Activated naive CD8-positive, alpha-beta T cell treated with anti-CD3 and anti-CD28 coated beads, Interleukin-2, amount 50 U/mL, for 24 hours (primary cell): ENCODE measurements around the gene CACNG6.

Source experiments
- ATAC-seq: fragments of 150-1000 bp; cut with Tn5 transposase; one replicate; pipeline ENCODE4 v1.10.0; 2021
- DNase-seq: peaks from one replicate; pipeline ENCODE4 v3.0.0; 2021
- H3K27ac Mint-ChIP-seq: one replicate; pipeline ENCODE4 v1.8.0; 2021; ENCODE audit warnings: mild to moderate bottlenecking, mixed read lengths
- H3K27me3 Mint-ChIP-seq: one replicate; pipeline ENCODE4 v1.8.0; 2021; ENCODE audit warnings: mixed read lengths
- H3K36me3 Mint-ChIP-seq: one replicate; pipeline ENCODE4 v1.8.0; 2021; ENCODE audit warnings: low read depth, mixed read lengths
- H3K4me1 Mint-ChIP-seq: one replicate; pipeline ENCODE4 v1.8.0; 2021; ENCODE audit warnings: mixed read lengths
- H3K4me3 Mint-ChIP-seq: one replicate; pipeline ENCODE4 v1.8.0; 2021; ENCODE audit warnings: mild to moderate bottlenecking, moderate library complexity, mixed read lengths
- H3K9me3 Mint-ChIP-seq: one replicate; pipeline ENCODE4 v1.8.0; 2021; ENCODE audit warnings: mixed read lengths

Gene CACNG6

DNA sequence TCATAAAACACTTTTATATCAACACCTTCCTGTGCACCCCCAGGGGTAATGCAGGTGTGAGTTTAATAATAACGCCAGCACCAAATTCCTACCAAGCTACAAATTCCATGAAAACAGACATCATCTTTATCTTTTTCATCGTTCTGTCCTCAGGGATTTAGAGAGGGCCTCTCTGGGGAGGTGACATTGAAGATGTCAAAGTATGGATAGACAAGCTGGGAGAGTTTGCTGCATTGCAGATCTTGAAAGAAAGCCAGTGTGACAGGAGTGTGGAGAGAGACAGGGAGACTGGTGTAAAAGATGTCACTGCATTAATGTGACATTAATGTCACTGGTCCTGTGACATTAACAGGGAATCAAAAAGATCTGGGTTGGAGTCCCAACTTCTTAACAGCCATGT, 10.1 kb downstream of the CACNG6 start:
- H3K27ac Mint-ChIP-seq, result no peak overlapping the region
- ATAC-seq (no peak), DNase-seq (no peak)
- no peaks in the 10 kb centered on the region for H3K9me3 Mint-ChIP-seq
- no peaks in the 10 kb centered on the region for H3K4me1 Mint-ChIP-seq
- H3K27me3 Mint-ChIP-seq, result peaks cover 19% of the 10 kb centered on the region
- H3K4me3 Mint-ChIP-seq, result no peak overlapping the region
- H3K36me3 Mint-ChIP-seq, result no peaks in the 10 kb centered on the region

DNA sequence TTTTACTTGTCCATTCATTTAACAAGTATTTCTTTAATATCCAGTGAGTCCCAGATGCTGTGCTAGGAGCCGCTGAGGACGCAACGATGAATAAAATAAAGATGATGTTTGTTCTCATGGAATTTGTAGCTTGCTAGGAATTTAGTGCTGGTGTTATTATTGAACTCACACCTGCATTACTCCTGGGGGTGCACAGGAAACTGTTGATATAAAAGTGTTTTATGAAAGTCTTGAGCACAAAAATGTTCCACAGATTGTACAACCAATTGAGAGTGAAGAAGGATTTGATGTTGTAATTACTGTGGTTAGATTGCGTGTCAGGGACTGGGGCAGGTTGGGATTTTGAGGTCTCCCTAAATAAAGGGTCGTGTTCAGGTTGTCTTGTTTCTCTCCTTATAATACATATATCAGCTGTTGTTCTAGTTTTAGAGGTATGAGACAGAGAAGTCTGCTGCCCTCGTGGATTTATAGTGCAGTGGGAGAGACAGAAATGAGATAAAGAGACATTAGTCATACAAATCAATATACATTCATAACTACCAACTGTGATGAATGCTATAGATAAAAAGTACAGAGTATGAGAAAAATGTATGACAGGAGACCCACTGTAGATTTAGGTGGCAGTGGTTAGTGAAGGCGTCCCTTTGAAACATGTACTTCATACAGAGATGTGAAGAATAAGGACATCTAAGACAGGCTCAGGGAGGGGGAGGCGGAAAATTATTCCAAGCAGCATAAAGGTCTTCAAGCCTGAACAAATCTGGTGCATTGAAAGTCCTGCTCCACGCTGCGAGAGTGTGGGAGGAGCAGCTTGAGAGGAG, 11.3 kb downstream of the CACNG6 start:
- no peak for DNase-seq
- Mint-ChIP-seq H3K4me3 (no peak overlapping the region), H3K9me3 (no peaks in the 10 kb centered on the region), H3K27me3 (peaks cover 19% of the 10 kb centered on the region), H3K4me1 (no peaks in the 10 kb centered on the region), H3K36me3 (no peaks in the 10 kb centered on the region), H3K27ac (no peak overlapping the region)
- ATAC-seq, result no peak

GRCh38 chr19:54009440-54009839, 18.0 kb downstream of the CACNG6 start:
- H3K36me3 Mint-ChIP-seq, result no peaks in the 10 kb centered on the region
- H3K4me3 Mint-ChIP-seq, result no peak overlapping the region
- H3K27ac Mint-ChIP-seq, result no peak overlapping the region
- DNase-seq (no peak), ATAC-seq (no peak)
- no peaks in the 10 kb centered on the region for H3K4me1 Mint-ChIP-seq
- no peaks in the 10 kb centered on the region for H3K9me3 Mint-ChIP-seq
- peaks cover 22% of the 10 kb centered on the region for H3K27me3 Mint-ChIP-seq

DNA sequence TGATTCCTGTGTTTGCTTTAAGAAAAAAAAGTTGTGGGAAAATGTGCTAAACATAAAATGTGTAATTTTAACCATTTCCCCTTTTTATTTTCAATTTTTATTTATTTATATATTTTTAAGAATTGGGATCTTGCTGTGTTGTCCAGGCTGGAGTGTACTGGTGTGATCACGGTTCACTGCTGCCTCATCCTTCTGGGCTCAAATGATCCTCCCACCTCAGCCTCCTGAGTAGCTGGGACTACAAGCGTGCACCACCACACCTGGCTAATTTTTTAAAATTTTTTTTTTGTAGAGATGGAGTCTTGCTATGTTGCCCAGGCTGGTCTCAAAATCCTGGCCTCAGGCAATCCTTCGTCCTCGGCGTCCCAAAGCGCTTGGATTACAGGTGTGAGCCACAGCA, 19.0 kb downstream of the CACNG6 start:
- no peaks in the 10 kb centered on the region for H3K4me1 Mint-ChIP-seq
- H3K36me3 Mint-ChIP-seq, result no peaks in the 10 kb centered on the region
- peaks cover 24% of the 10 kb centered on the region for H3K27me3 Mint-ChIP-seq
- no peaks in the 10 kb centered on the region for H3K9me3 Mint-ChIP-seq
- no peak for DNase-seq
- no peak overlapping the region for H3K4me3 Mint-ChIP-seq
- ATAC-seq, result no peak
- H3K27ac Mint-ChIP-seq, result no peak overlapping the region

DNA sequence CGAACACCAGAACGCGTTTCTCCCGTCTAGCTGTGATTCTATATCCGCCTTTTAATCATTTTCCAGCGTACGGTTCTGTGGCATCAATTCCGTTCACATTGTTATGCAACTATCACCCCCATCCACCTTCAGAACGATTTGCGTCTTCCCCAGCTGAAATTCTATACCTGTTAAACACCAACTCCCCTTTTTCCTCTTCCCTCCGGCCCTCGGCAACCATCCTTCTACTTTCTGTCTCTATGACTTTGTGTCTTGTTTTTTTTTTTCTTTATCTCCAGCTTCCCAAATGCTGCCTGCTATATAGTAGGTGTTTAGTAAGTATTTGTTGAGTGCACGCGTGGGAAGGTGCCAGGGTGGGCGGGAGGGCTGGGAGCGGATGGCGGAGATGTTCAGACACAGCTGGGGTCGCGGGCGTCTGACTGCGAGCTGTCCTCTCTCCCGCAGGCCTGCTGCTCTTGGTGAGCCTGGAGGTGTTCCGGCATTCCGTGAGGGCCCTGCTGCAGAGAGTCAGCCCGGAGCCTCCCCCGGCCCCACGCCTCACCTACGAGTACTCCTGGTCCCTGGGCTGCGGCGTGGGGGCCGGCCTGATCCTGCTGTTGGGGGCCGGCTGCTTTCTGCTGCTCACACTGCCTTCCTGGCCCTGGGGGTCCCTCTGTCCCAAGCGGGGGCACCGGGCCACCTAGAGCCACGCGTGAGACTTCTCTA, 20.2 kb downstream of the CACNG6 start:
- Mint-ChIP-seq H3K4me1 (no peaks in the 10 kb centered on the region), H3K27me3 (peaks cover 36% of the 10 kb centered on the region), H3K36me3 (no peaks in the 10 kb centered on the region), H3K27ac (no peak overlapping the region), H3K9me3 (no peaks in the 10 kb centered on the region), H3K4me3 (no peak overlapping the region)
- DNase-seq, result no peak
- ATAC-seq, result no peak

DNA sequence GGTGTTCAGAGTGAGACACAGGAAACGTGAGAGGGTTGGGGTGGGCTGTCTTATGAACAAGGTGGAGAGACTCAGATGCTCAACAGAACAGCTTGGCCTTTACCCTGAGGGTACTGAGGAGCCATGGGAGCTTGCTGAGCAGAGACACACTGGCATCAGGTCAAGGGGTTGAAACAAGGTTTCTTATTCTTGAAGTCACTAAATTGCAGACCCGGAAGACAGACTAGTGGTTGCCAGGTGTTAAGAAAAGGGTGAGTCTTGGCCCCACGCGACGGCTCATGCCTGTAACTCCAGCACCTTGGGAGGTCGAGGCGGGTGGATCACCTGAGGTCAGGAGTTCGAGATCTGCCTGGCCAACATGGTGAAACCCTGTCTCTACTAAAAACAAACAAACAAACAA, 22.4 kb downstream of the CACNG6 start:
- DNase-seq (no peak), ATAC-seq (no peak)
- Mint-ChIP-seq H3K27me3 (peaks cover 40% of the 10 kb centered on the region), H3K4me3 (no peak overlapping the region), H3K4me1 (no peaks in the 10 kb centered on the region), H3K9me3 (no peaks in the 10 kb centered on the region), H3K36me3 (no peaks in the 10 kb centered on the region), H3K27ac (no peak overlapping the region)

DNA sequence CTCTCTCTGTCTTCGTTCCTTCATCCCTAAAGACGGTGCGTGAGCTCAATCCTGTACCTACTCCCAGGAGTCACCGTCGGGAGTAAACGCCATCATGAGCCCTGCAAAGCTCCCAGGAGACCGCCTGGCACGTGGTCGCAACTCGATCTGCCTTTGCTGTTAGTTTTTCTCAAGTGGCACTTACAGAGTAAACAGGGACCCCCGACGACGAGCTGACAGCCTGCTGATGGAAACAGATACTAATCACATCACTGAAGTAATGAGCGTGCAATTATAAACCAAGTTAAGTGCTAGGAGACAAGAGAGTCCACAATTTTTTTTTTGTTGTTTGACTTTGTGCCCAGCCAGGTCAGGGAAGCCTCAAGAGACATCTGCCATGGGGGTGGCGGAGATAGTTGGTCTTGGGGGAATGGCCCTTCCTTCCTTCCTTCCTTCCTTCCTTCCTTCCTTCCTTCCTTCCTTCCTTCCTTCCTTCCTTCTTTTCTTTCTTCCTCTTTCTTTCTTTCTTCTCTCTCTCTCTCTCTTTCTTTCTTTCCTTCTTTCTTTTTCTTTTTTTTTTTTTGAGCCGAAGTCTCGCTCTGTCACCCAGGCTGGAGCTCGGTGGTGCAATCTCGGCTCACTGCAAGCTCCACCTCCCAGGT, 23.6 kb downstream of the CACNG6 start:
- Mint-ChIP-seq H3K4me3 (no peak overlapping the region), H3K4me1 (peaks cover 3% of the 10 kb centered on the region), H3K27ac (no peak overlapping the region), H3K36me3 (no peaks in the 10 kb centered on the region), H3K9me3 (no peaks in the 10 kb centered on the region), H3K27me3 (peaks cover 40% of the 10 kb centered on the region)
- ATAC-seq (no peak), DNase-seq (no peak)

DNA sequence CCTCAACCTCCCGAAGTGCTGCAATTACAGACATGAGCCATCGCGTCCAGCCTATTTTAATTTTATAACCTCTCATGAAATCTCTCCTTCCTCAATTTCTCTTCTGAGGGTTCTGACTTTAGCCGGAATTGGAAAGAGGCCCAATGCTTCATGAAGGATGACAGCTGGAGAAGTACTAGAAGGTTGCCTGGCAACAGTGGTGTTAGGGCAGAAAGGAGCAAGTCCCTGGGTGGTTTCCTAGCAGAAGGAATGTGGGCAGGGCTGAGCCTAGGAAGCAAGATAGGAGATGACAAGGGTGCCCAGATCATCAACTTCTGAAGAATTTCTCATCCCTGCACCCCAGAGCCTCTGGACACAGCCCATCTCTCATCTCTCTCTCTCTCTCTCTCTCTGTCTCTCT, 25.8 kb downstream of the CACNG6 start:
- peaks cover 12% of the 10 kb centered on the region for H3K4me1 Mint-ChIP-seq
- no peak overlapping the region for H3K4me3 Mint-ChIP-seq
- no peaks in the 10 kb centered on the region for H3K9me3 Mint-ChIP-seq
- H3K27ac Mint-ChIP-seq, result no peak overlapping the region
- DNase-seq (no peak), ATAC-seq (no peak)
- peaks cover 36% of the 10 kb centered on the region for H3K27me3 Mint-ChIP-seq
- H3K36me3 Mint-ChIP-seq, result no peaks in the 10 kb centered on the region

- Mint-ChIP-seq H3K36me3 (no peaks in the 10 kb centered on the region), H3K9me3 (no peaks in the 10 kb centered on the region), H3K4me1 (peaks cover 16% of the 10 kb centered on the region), H3K27ac (no peak overlapping the region), H3K4me3 (no peak overlapping the region), H3K27me3 (peaks cover 36% of the 10 kb centered on the region)
- ATAC-seq, result no peak
- DNase-seq, result no peak
These were observed 29.9 kb downstream of the CACNG6 start for GRCh38 chr19:54021363-54021762.

DNA sequence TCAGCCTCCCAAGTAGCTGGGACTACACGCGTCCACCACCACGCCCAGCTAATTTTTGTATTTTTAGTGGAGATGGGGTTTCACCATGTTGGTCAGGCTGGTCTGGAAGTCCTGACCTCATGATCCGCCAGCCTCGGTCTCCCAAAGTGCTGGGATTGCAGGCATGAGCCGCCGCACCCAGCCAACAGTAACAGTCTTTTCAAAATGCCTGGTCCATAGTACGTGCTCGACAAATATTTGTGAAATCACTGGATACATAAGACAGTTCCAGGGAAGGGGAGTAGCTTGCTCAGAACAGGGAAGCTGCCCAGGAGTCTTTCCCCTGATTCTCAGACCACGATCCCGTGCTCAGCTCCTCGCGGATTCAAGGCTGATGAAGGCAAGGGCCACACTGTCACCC, 30.5 kb downstream of the CACNG6 start:
- ATAC-seq, result no peak
- Mint-ChIP-seq H3K4me1 (peaks cover 16% of the 10 kb centered on the region), H3K9me3 (no peaks in the 10 kb centered on the region), H3K27ac (no peak overlapping the region), H3K27me3 (peaks cover 33% of the 10 kb centered on the region), H3K4me3 (no peak overlapping the region), H3K36me3 (no peaks in the 10 kb centered on the region)
- DNase-seq, result no peak

- peaks cover 16% of the 10 kb centered on the region for H3K4me1 Mint-ChIP-seq
- H3K36me3 Mint-ChIP-seq, result no peaks in the 10 kb centered on the region
- H3K27ac Mint-ChIP-seq, result no peak overlapping the region
- no peaks in the 10 kb centered on the region for H3K9me3 Mint-ChIP-seq
- peaks cover 26% of the 10 kb centered on the region for H3K27me3 Mint-ChIP-seq
- H3K4me3 Mint-ChIP-seq, result no peak overlapping the region
- ATAC-seq (no peak), DNase-seq (no peak)
These were observed 31.8 kb downstream of the CACNG6 start for GRCh38 chr19:54023191-54023590.

GRCh38 chr19:54024660-54025059, 33.2 kb downstream of the CACNG6 start:
- peaks cover 16% of the 10 kb centered on the region for H3K4me1 Mint-ChIP-seq
- DNase-seq (no peak), ATAC-seq (no peak)
- H3K4me3 Mint-ChIP-seq, result no peak overlapping the region
- H3K27ac Mint-ChIP-seq, result no peak overlapping the region
- H3K9me3 Mint-ChIP-seq, result no peaks in the 10 kb centered on the region
- H3K36me3 Mint-ChIP-seq, result no peaks in the 10 kb centered on the region
- peaks cover 28% of the 10 kb centered on the region for H3K27me3 Mint-ChIP-seq

DNA sequence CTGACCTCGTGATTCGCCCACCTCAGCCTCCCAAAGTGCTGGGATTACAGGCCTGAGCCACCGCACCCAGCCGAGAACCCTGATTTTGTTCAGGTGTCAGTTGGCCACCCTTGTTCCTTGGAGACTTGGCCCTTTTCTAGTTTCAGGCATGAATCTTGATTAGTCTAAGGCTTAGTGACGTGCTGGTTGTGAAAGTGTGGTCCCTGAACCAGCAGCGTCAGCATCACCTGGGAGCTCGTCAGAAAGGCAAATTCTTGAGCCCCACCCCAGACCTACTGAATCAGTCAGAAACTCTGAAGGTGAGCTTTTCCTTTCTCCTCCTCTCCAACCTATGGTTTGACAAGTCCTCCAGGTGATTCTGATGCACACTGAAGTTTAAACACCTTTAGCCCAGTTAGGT, 35.2 kb downstream of the CACNG6 start:
- DNase-seq, result no peak
- Mint-ChIP-seq H3K27ac (no peak overlapping the region), H3K27me3 (peaks cover 42% of the 10 kb centered on the region), H3K9me3 (no peaks in the 10 kb centered on the region), H3K4me1 (peaks cover 5% of the 10 kb centered on the region), H3K36me3 (no peaks in the 10 kb centered on the region), H3K4me3 (no peak overlapping the region)
- no peak for ATAC-seq

DNA sequence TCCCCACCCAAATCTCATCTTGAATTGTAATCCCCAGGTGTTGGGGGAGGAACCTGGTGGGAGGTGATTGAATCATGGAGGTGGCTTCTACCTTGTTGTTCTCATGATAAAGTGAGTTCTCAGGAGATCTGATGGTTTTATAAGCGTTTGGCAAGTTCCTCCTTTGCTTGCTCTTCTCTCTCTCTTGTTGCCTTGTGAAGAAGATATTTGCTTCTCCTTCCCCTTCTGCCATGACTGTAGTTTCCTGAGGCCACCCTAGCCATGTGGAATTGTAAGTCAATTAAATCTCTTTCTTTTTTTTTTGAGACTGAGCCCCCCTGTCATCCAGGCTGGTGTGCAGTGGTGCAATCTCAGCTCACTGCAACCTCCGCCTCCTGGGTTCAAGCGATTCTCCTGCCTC, 37.9 kb downstream of the CACNG6 start:
- H3K4me3 Mint-ChIP-seq, result no peak overlapping the region
- ATAC-seq, result no peak
- DNase-seq, result no peak
- H3K4me1 Mint-ChIP-seq, result peaks cover 2% of the 10 kb centered on the region
- H3K27ac Mint-ChIP-seq, result no peak overlapping the region
- peaks cover 32% of the 10 kb centered on the region for H3K27me3 Mint-ChIP-seq
- no peaks in the 10 kb centered on the region for H3K36me3 Mint-ChIP-seq
- H3K9me3 Mint-ChIP-seq, result no peaks in the 10 kb centered on the region

DNA sequence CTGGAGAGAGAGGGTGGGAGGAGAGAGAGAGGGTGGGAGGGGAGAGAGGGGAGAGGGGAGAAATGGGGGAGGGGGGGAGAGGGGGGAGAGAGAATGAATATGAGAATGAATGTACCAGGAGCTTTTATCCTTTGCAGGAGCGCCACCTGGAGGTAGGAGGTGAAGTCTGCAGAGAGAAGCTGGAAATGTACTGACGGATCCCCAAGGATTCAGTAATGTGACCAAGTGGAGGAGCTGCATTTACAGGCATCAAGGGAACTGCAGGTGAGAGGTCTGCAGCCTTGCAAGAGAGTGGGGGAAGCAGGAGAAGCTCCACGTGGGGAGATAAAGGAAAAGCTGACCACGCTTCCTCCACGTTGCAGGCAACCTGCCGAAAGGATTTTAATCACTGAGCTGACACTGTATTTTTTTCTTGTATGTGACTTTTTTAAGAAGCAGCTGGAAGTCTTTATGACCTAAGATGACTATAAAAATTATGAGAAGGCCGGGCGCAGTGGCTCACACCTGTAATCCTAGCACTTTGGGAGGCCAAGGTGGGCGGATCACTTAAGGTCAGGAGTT, 38.6 kb downstream of the CACNG6 start:
- H3K36me3 Mint-ChIP-seq, result no peaks in the 10 kb centered on the region
- ATAC-seq, result no peak
- peak; percentile 65 for DNase-seq
- H3K9me3 Mint-ChIP-seq, result no peaks in the 10 kb centered on the region
- H3K4me1 Mint-ChIP-seq, result peaks cover 2% of the 10 kb centered on the region
- no peak overlapping the region for H3K27ac Mint-ChIP-seq
- H3K4me3 Mint-ChIP-seq, result no peak overlapping the region
- H3K27me3 Mint-ChIP-seq, result peaks cover 30% of the 10 kb centered on the region
